Activated T-cell treated with anti-CD3 and anti-CD28 coated beads, Interleukin-2, amount 50 U/mL, for 1 hour (primary cell): ENCODE data around the gene PAH.
"Not testable (repeated sequence)": the region's sequence is repeated elsewhere in the genome, so short reads cannot be mapped to it uniquely, and the experiment has no call there.

ENCODE experiments used
- DNase-seq: peaks from one replicate; pipeline ENCODE4 v3.0.0-alpha.2; 2020

The PAH gene

GRCh38 chr12:102888511-102888910 is 28.5 kb downstream of the PAH start:
- no peak for DNase-seq

- no peak for DNase-seq
Observed at GRCh38 chr12:102885043-102885932, 31.8 kb downstream of the PAH start.

- DNase-seq = peak; percentile 33
Observed at GRCh38 chr12:102883204-102883799, 33.7 kb downstream of the PAH start.

- no peak for DNase-seq
Observed at GRCh38 chr12:102880783-102881182, 36.3 kb downstream of the PAH start.

DNA sequence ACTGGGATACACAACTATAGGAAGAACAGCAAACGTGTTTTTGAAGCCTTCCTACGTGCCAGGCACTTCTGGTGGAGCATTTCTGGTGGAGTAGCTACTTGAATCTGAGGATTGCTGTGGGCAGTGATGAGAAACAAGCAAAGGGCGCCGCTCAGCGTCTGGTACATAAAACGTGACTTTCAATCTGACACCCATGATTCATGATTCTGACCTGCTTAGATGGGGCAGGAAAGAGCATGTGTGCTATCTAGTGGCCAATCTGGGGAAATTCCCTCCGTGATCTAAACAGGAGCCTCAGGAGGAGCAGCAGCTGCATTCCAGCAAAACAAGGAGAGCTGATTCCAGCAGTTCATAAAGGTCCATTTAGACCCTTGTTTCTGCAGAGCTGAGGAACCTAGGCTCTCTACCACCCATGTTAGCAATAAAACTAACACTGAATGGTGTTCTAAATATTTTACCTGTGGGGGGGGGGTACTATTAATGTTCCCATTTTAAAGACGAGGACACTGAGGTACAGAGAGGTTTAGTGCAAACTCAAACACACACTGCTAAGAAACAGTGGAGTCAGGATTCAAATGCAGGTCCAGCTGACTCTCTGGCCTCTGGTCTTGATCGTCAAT is 37.8 kb downstream of the PAH start:
- no peak for DNase-seq

DNA sequence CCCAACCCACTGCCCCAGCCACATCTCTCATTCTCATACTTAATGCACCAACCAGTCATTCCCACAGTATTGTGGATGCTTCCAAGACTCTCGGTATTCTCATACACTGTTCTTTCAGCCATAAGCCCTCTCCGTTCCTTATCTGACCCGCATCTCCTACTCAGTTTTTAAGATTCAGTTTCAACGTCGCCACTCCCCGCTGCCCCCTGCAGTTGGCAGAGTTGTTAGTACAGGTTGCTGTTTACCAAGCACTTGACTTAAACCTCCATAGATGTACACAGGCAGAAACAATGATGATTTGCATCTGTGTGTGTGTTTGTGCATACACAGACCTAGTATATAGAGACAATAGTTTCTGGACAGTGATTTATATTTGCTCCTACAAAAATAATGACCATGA is 40.2 kb downstream of the PAH start:
- no peak for DNase-seq

GRCh38 chr12:102874819-102875218 is 42.2 kb downstream of the PAH start:
- DNase-seq = no peak

DNA sequence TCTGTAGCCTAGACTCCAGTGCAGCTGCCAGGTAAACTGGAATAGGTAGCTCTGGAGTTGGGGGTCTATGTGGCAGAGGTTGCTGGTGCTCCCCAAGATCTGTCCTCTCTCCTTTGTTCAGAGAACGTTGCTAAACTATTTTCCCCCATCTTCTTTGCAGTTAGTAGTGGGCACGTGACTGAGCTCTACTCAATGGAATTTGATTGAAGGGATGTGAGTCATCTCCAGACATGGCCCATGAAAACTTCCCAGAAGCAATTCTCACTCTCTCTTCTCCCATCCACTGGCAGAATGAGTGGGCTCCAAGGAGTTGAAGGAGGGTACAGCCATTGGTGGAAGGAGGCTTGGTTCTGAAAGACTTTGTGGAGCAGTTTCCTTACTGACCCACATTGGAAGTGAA is 44.0 kb downstream of the PAH start:
- DNase-seq = no peak

GRCh38 chr12:102871014-102871413 is 46.0 kb downstream of the PAH start:
- no peak for DNase-seq

- DNase-seq = no peak
Observed at GRCh38 chr12:102869571-102869970, 47.5 kb downstream of the PAH start.

DNA sequence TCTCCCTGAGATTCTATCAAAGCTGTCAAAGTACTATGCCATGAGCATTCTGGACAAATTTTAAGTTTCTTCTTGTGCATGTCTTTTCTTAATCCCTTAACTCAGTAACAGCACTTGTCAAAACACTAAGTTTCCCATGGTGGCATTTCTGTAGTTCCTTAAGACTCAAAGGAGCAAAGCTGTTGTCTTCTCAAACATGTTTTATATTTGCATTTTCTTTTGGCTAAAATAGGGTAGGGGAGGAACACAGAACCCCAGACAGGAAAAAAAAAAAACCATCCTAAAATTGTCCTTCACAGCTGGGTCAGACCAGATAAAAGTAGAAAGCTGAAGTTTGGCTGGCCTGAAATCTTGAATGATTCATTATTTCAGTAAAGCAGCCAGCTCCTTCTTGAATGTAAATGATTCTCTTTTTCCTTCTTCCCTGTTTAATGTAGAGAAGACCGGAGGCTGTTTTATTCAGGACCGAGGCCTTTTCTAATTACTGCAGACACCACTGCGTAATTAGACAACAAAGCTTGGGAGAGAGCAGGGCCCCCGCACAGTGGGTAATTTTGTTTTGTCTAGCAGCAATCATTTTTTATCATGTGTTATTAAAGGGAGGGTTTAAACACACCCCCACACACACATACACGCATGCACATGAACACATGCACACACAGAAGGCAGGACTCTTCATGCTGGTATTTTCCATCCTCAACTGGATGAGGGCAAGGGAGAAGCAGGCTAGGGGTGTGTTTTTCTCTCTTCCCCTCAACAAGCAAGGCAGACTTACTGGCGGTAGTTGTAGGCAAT is 51.0 kb downstream of the PAH start:
- no peak for DNase-seq

GRCh38 chr12:102862486-102862885 is 54.6 kb downstream of the PAH start:
- DNase-seq = no peak

- no peak for DNase-seq
Observed at GRCh38 chr12:102851246-102851645, 65.8 kb downstream of the PAH start.

- no peak for DNase-seq
Observed at GRCh38 chr12:102849722-102850447, 67.2 kb downstream of the PAH start.

GRCh38 chr12:102848832-102849231 is 68.2 kb downstream of the PAH start:
- DNase-seq = no peak

- DNase-seq = no peak
Observed at GRCh38 chr12:102847131-102847530, 69.9 kb downstream of the PAH start.

DNA sequence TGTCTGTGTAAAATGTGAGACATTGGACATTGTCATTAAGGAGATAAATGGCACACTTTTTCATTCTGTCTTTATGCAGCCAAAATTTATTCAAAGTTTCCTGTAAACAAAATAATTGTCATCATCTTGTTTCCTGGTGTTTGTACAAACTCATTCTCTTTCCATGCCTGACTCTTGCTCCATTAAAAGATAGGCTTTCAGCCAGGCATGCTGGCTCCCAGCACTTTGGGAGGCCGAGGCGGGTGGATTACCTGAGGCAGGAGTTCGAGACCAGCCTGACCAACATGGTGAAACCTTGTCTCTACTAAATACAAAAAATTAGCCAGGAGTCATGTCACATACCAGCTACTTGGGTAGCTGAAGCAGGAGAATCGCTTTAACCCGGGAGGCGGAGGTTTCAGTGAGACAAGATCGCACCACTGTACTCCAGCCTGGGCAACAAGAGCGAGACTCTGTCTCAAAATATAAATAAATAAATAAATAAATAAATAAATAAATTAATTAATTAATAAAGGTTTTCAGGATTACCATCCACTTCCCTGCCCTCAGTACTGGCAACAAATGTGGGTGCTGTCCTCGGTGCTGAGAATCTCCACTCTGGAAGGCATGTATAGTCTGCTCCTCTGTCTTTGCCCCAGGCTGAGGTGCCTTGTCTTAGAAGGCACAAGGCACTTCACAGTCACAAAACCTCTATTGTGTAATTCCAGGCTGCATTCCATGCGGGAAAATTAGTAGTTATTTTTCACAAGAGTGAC is 83.2 kb downstream of the PAH start:
- no peak for DNase-seq

DNA sequence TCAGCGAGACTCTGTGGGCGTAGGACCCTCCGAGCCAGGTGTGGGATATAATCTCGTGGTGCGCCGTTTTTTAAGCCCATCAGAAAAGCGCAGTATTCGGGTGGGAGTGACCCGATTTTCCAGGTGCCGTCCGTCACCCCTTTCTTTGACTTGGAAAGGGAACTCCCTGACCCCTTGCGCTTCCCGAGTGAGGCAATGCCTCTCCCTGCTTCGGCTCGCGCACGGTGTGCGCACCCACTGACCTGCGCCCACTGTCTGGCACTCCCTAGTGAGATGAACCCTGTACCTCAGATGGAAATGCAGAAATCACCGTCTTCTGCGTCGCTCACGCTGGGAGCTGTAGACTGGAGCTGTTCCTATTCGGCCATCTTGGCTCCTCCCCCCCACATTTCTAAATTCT is 84.2 kb downstream of the PAH start:
- not testable (repeated sequence) for DNase-seq

DNA sequence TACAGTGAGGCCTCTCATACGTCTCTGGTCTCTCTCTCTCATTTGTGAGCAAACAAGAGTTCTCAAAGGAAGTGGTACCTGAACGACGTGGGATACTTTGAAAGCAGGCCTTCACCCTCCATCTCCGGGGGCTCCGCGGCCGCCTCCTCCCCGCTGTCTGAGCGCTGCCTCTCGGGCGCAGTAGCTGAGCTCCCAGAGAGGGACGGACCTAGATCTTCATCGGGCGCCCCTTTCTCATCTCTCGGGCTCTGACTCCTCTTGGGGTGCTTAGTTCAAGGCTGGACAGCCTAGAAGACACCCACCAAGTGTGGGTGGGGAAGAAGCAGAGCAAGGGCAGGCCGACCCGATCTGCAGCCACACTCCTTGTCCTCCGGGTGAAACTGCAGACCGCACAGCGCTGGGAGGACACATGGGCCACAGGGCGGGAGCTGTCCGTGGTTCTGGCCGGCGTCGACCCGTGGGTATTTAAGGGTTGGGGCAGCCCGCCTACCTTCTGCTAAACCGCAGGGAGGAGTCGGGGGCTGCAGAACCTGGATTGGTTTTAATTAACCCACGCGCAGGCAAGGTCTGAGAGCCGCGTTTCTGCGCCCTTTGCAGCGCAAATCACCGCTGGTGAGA is 92.7 kb downstream of the PAH start:
- no peak for DNase-seq

DNA sequence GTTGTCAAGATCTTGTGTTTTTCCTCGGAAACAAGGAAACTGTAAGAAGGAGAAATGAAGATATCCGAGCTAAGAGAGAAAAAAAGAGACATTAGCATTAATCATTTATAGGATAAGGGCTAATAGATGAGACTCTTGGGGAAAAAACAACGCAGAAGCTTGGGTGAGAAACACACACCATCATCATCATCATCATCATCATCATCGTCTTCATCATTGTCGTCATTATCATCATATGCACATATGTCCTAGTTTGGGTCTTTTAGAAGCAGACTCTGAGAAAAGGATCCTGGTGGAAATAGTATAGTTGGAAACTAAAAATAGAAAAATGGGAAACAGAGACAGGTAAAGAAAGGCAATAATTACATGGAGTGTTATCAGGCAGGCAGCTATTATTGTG is 95.9 kb downstream of the PAH start:
- no peak for DNase-seq

DNA sequence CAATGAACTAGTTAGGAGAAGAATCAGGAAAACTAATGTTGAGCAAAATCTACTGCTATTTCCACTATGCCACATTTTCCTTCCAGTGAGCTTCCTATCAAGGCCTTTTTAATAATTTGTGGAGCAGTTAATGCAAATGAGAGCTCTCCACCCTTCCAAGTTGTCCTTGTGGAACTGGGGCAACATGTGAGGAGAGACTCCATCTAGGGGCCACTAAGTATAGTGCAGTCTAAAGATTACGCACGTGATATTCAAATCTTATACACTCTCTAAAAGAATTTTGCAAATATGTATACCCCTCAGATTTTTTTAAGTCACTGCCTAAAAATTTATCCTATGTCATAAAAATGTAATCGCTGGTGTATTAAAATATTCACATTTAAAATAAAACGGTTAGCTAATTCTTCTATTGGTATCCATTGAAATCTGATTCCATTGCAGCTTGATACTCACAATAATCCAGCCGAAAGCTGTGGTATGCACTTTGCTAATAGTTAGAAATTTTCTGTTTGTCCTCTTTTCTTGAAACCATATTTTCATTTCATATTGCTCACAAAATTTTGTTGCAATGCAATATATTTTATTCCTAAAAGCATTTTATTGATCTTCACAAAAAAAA is 100.1 kb downstream of the PAH start:
- no peak for DNase-seq
